HepG2 (cell line): ENCODE measurements around the gene AMPD2. TPM values are rescaled to one million over a fixed set of nuclear protein-coding genes. Genes with fewer than 3 reads are reported as not detected.

Source experiments
- BCLAF1 ChIP-seq: fragments of 450-650 bp; IDR thresholded peaks from 2 replicates; pipeline ENCODE4 v1.6.1; 2017; ENCODE audit warnings: mild to moderate bottlenecking
- DBP ChIP-seq: sonication (generic); formaldehyde crosslinking; IDR thresholded peaks from 2 replicates; pipeline ENCODE4 v1.4.0; 2020; ENCODE audit warnings: missing genetic modification reagents; ENCODE audit errors: not compliant biosample characterization
- E2F2 ChIP-seq: sonication (generic); formaldehyde crosslinking; IDR thresholded peaks from 2 replicates; pipeline ENCODE4 v1.4.0; 2020; ENCODE audit warnings: missing genetic modification reagents, borderline replicate concordance
- GLMP ChIP-seq: sonication (generic); formaldehyde crosslinking; IDR thresholded peaks from 2 replicates; pipeline ENCODE4 v1.9.0; 2021; ENCODE audit warnings: missing genetic modification reagents, mild to moderate bottlenecking, borderline replicate concordance
- HCFC1 ChIP-seq: fragments of 150-350 bp; IDR thresholded peaks from 2 replicates; pipeline ENCODE4 v1.6.1; 2014; ENCODE audit warnings: low read depth, low read length
- HMGA1 ChIP-seq: sonication (generic); formaldehyde crosslinking; conservative IDR thresholded peaks from 2 replicates; pipeline ENCODE4 v1.4.0; 2020; ENCODE audit warnings: missing genetic modification reagents
- HNRNPL ChIP-seq: fragments of 200-400 bp; formaldehyde crosslinking; IDR thresholded peaks from 2 replicates; pipeline ENCODE4 v1.6.1; 2017; ENCODE audit warnings: mild to moderate bottlenecking, low read depth, low read length
- KMT2A ChIP-seq: sonication (generic); formaldehyde crosslinking; IDR thresholded peaks from 2 replicates; pipeline ENCODE4 v1.4.0; 2020; ENCODE audit warnings: missing genetic modification reagents
- MIER2 ChIP-seq: IDR thresholded peaks from 2 replicates; pipeline ENCODE4 v1.6.1; 2016; ENCODE audit warnings: missing biosample characterization, missing genetic modification reagents
- NONO ChIP-seq, 2 experiments: fragments of 450-650 bp in 1 of 2; sonication (generic) in 1 of 2; formaldehyde crosslinking in 1 of 2; IDR thresholded peaks in 1 of 2; conservative IDR thresholded peaks in 1 of 2; 2 replicates each; pipeline versions ENCODE4 v1.6.1 to v1.8.0; 2017 to 2022; ENCODE audit warnings: mild to moderate bottlenecking in 1 of 2, missing genetic modification reagents in 1 of 2, moderate library complexity in 1 of 2
- NR3C1 ChIP-seq: sonication (generic); formaldehyde crosslinking; IDR thresholded peaks from 2 replicates; pipeline ENCODE4 v1.4.0; 2020; ENCODE audit warnings: missing genetic modification reagents
- POLR2AphosphoS2 ChIP-seq: IDR thresholded peaks from 2 replicates; pipeline ENCODE4 v1.6.1; 2011; ENCODE audit warnings: low read depth, low read length, improper control_type of control experiment
- RBM22 ChIP-seq: fragments of 200-400 bp; formaldehyde crosslinking; optimal IDR thresholded peaks from 2 replicates; pipeline ENCODE3; 2017; ENCODE audit warnings: mild to moderate bottlenecking, low read length, moderate library complexity
- REXO4 ChIP-seq: sonication (generic); formaldehyde crosslinking; IDR thresholded peaks from 2 replicates; pipeline ENCODE4 v1.8.0; 2022; ENCODE audit warnings: missing genetic modification reagents, mild to moderate bottlenecking, borderline replicate concordance
- RFX1 ChIP-seq: fragments of 450-650 bp; IDR thresholded peaks from 2 replicates; pipeline ENCODE4 v1.6.1; 2017
- SOX6 ChIP-seq, 2 experiments: fragments of 450-650 bp in 1 of 2; sonication (generic) in 1 of 2; formaldehyde crosslinking in 1 of 2; IDR thresholded peaks; 2 replicates each; pipeline versions ENCODE4 v1.4.0 to v1.6.1; 2017 to 2020; ENCODE audit warnings: antibody characterized with exemption in 1 of 2, mild to moderate bottlenecking in 1 of 2, missing genetic modification reagents in 1 of 2
- SPEN ChIP-seq: sonication (generic); formaldehyde crosslinking; IDR thresholded peaks from 2 replicates; pipeline ENCODE4 v1.5.1; 2020; ENCODE audit warnings: low read depth, mild to moderate bottlenecking, missing genetic modification reagents
- SYNCRIP ChIP-seq: fragments of 200-400 bp; formaldehyde crosslinking; IDR thresholded peaks from 2 replicates; pipeline ENCODE4 v1.6.1; 2018; ENCODE audit warnings: mild to moderate bottlenecking, low read depth, low read length; ENCODE audit not compliant: insufficient read depth
- TFDP2 ChIP-seq: sonication (generic); formaldehyde crosslinking; IDR thresholded peaks from 2 replicates; pipeline ENCODE4 v1.4.0; 2020; ENCODE audit warnings: missing genetic modification reagents
- ZFY ChIP-seq: sonication (generic); formaldehyde crosslinking; IDR thresholded peaks from 2 replicates; pipeline ENCODE4 v1.4.0; 2020; ENCODE audit warnings: missing genetic modification reagents
- ZKSCAN5 ChIP-seq: sonication (generic); formaldehyde crosslinking; IDR thresholded peaks from 2 replicates; pipeline ENCODE4 v1.5.1; 2020; ENCODE audit warnings: mild to moderate bottlenecking, missing genetic modification reagents
- ZNF251 ChIP-seq: sonication (generic); formaldehyde crosslinking; IDR thresholded peaks from 2 replicates; pipeline ENCODE4 v1.9.0; 2021; ENCODE audit warnings: mild to moderate bottlenecking, missing genetic modification reagents
- ZNF446 ChIP-seq: sonication (generic); formaldehyde crosslinking; IDR thresholded peaks from 2 replicates; pipeline ENCODE4 v1.5.0; 2020; ENCODE audit warnings: mild to moderate bottlenecking, missing genetic modification reagents
- polyA plus RNA-seq, 8 experiments: library from polyadenylated mRNA; depleted of rRNA in 3 of 8; stranded (reverse) in 7 of 8; unstranded in 1 of 8; fragments of >200 nt; fragmentation: Illumina TruSeq in 4 of 8; extraction: Trizol in 4 of 8; gene quantifications; 2 replicates each; pipeline versions ENCODE4 v1.2.1 to v1.2.3, GENCODE V29; 2011 to 2016; ENCODE audit warnings: low read depth in 4 of 8, missing spikeins in 1 of 8, mixed read lengths in 1 of 8; ENCODE audit not compliant: insufficient read depth in 1 of 8
- total RNA-seq, 5 experiments: library from RNA; depleted of rRNA; stranded (reverse); fragments of >200 nt; fragmentation: Illumina TruSeq; extraction: Trizol; gene quantifications; 2 replicates each; pipeline ENCODE4 v1.2.3, GENCODE V29; 2016; ENCODE audit warnings: low read depth in 1 of 5

AMPD2 gene
- total and polyA plus RNA-seq, 2 of the 13 experiments (the other 11 are each of a cell fraction or from before 2014, with no cell fraction given), result 62.3 to 82.0 TPM

GRCh38 chr1:109643385-109644230 is 24.0 kb downstream of the AMPD2 start (continued):
- TF ChIP-seq REXO4 (no peak), KMT2A (CRISPR knock-in tag) (no peak), NONO (IDR thresholded peaks at IDR 0.05) (no peak), NONO (CRISPR knock-in tag; conservative IDR thresholded peaks at IDR 0.05) (peak; percentile 47; the same call in 1 of the 2 replicates), SOX6 (IDR thresholded peaks at IDR 0.05) (no peak), SOX6 (CRISPR knock-in tag; IDR thresholded peaks at IDR 0.05) (peak; percentile 32; the same call in 1 of the 2 replicates), ZKSCAN5 (0 out of 2 replicates have a peak, but pooled peaks have one; percentile 21), POLR2AphosphoS2 (no peak), SYNCRIP (no peak), NR3C1 (no peak), E2F2 (CRISPR knock-in tag) (no peak), ZNF446 (CRISPR knock-in tag) (no peak), HNRNPL (0 out of 2 replicates have a peak, but pooled peaks have one; percentile 53), DBP (CRISPR knock-in tag) (no peak), ZNF251 (no peak), HCFC1 (no peak), GLMP (CRISPR knock-in tag) (no peak), RFX1 (no peak), MIER2 (CRISPR knock-in tag) (no peak), TFDP2 (CRISPR knock-in tag) (no peak), RBM22 (no peak), HMGA1 (CRISPR knock-in tag) (no peak), SPEN (CRISPR knock-in tag) (peak; percentile 64), BCLAF1 (no peak), ZFY (CRISPR knock-in tag) (peak; percentile 84)
